ENCODE measurements around the gene SMYD1. TPM values are rescaled to one million over a fixed set of nuclear protein-coding genes. Genes with fewer than 3 reads are reported as not detected.

The SMYD1 gene
- total RNA-seq, 1 experiment from 2014 or later, result not detected

DNA sequence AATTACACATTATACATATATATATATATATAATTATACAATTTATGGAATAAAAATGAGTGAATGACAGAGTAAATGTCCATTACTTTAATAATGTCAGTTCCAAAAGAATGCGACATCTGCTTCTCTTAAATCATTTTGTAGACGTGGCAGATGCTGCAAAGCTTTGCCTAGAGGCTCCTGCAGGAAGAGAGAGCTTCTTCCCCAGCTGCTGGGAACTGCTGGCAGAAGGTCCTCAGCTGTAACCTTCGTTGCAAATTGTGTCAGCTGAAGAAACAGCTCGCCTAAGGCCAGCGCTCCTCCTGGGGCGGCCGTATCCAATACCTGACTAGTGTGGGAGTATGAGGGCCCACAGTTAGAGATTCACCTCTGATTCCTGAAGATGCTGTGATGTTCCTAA lies 92.9 kb downstream of the SMYD1 start:
- Mint-ChIP-seq H3K27ac (ENCODE audit: unreplicated experiment) (no peak overlapping the region), H3K4me3 (ENCODE audit: low read depth, unreplicated experiment) (no peak overlapping the region), H3K4me1 (ENCODE audit: low read depth, unreplicated experiment) (no peaks in the 10 kb centered on the region), H3K36me3 (ENCODE audit: insufficient read depth, unreplicated experiment) (no peaks in the 10 kb centered on the region), H3K27me3 (ENCODE audit: unreplicated experiment) (peaks cover 25% of the 10 kb centered on the region), H3K9me3 (ENCODE audit: low read depth, unreplicated experiment) (no peaks in the 10 kb centered on the region)
- CTCF ChIA-PET, result interaction anchor here (0.5 to 3.7 kb wide), 3 partner anchors 10 to 100 kb away, joined by 3 to 83 read pairs (median 3); partner anchors contain the start of gene THNSL2
- TF ChIP-seq, protein P1, sequence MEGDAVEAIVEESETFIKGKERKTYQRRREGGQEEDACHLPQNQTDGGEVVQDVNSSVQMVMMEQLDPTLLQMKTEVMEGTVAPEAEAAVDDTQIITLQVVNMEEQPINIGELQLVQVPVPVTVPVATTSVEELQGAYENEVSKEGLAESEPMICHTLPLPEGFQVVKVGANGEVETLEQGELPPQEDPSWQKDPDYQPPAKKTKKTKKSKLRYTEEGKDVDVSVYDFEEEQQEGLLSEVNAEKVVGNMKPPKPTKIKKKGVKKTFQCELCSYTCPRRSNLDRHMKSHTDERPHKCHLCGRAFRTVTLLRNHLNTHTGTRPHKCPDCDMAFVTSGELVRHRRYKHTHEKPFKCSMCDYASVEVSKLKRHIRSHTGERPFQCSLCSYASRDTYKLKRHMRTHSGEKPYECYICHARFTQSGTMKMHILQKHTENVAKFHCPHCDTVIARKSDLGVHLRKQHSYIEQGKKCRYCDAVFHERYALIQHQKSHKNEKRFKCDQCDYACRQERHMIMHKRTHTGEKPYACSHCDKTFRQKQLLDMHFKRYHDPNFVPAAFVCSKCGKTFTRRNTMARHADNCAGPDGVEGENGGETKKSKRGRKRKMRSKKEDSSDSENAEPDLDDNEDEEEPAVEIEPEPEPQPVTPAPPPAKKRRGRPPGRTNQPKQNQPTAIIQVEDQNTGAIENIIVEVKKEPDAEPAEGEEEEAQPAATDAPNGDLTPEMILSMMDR (IDR thresholded peaks at IDR 0.05; ENCODE audit: unreplicated experiment), result no peak
- BruUV-seq (replicated peaks), result no TSS peak
- no peak for DNase-seq
- intact Hi-C loops (cut with micrococcal nuclease; ENCODE audit: unreplicated experiment), result no loop called here

DNA sequence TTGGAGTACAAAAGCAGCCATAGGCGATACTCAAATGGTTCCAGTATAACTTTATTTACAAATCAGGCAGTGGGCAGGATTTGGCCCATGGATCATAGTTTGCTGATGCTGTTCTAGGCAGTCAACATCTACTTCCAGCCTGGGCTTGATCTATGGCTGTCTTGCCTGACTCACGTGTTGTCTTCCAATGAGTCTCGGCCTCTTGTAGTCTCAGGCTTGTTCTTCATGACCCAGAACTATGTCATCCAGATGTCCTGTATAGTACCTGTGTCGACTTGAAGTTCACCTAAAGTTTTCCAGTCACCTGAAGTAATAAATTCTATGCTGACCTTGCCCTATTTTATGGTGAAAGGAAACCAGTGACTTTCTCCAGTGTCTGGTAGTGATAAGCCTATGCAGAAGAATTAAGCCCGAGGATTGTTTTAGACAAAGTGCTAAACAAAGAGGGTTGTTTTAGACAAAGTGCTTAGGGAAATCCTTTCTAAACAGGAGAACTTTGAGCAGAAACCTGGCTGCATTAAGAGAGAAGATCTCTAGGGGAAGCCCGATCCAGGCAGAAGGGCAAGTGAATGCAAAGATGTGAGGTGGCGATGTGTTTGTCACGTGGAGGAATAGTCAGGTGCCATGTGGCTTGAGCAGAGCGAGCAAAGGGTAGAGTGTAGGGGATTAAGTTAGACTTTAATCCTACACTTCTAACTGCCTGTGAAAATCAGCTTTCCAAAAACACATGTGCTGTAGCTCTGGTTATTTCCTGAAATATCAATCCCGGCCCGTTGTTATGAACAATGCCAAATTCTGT lies 94.0 kb downstream of the SMYD1 start:
- Mint-ChIP-seq H3K27me3 (ENCODE audit: unreplicated experiment) (peaks cover 25% of the 10 kb centered on the region), H3K27ac (ENCODE audit: unreplicated experiment) (no peak overlapping the region), H3K4me1 (ENCODE audit: low read depth, unreplicated experiment) (no peaks in the 10 kb centered on the region), H3K36me3 (ENCODE audit: insufficient read depth, unreplicated experiment) (no peaks in the 10 kb centered on the region), H3K4me3 (ENCODE audit: low read depth, unreplicated experiment) (no peak overlapping the region), H3K9me3 (ENCODE audit: low read depth, unreplicated experiment) (no peaks in the 10 kb centered on the region)
- intact Hi-C loops (cut with micrococcal nuclease; ENCODE audit: unreplicated experiment), result no loop called here
- CTCF ChIA-PET, result interaction anchor here (1.2 to 3.7 kb wide), 2 partner anchors 10 to 101 kb away, joined by 3 to 83 read pairs; no protein-coding TSS in a partner anchor
- BruUV-seq (replicated peaks), result no TSS peak
- TF ChIP-seq, protein P1 (IDR thresholded peaks at IDR 0.05; ENCODE audit: unreplicated experiment), result no peak
- no peak for DNase-seq

Small RNA genes lying within 50 kb of the gene (microRNA-seq; reads per million reads assigned to microRNA genes)
- not detected for gene MIR4780

Other genes starting within 250 kb of the SMYD1 start
- gene RGPD2, start 242.0 kb upstream of the SMYD1 start, total RNA-seq (2022), result not detected in 2 replicates
- not detected in 2 replicates for gene RNU2-63P, start 51.3 kb upstream of the SMYD1 start, total RNA-seq (2022)
- 31.9 and 32.1 TPM in 2 replicates for gene KRCC1, start 12.0 kb upstream of the SMYD1 start, total RNA-seq (2022)
- not detected in 2 replicates for gene FABP1, start 60.2 kb downstream of the SMYD1 start, total RNA-seq (2022)
- 1.4 and 2.4 TPM in 2 replicates for gene THNSL2, start 102.5 kb downstream of the SMYD1 start, total RNA-seq (2022)